Measurements from ENCODE around the gene NEMP2.
A peak's percentile ranks its signal among the peaks of the same experiment; 100 is the strongest.

The NEMP2 gene, protein sequence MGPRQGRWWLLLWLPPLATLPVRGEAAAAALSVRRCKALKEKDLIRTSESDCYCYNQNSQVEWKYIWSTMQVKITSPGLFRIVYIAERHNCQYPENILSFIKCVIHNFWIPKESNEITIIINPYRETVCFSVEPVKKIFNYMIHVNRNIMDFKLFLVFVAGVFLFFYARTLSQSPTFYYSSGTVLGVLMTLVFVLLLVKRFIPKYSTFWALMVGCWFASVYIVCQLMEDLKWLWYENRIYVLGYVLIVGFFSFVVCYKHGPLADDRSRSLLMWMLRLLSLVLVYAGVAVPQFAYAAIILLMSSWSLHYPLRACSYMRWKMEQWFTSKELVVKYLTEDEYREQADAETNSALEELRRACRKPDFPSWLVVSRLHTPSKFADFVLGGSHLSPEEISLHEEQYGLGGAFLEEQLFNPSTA

DNA sequence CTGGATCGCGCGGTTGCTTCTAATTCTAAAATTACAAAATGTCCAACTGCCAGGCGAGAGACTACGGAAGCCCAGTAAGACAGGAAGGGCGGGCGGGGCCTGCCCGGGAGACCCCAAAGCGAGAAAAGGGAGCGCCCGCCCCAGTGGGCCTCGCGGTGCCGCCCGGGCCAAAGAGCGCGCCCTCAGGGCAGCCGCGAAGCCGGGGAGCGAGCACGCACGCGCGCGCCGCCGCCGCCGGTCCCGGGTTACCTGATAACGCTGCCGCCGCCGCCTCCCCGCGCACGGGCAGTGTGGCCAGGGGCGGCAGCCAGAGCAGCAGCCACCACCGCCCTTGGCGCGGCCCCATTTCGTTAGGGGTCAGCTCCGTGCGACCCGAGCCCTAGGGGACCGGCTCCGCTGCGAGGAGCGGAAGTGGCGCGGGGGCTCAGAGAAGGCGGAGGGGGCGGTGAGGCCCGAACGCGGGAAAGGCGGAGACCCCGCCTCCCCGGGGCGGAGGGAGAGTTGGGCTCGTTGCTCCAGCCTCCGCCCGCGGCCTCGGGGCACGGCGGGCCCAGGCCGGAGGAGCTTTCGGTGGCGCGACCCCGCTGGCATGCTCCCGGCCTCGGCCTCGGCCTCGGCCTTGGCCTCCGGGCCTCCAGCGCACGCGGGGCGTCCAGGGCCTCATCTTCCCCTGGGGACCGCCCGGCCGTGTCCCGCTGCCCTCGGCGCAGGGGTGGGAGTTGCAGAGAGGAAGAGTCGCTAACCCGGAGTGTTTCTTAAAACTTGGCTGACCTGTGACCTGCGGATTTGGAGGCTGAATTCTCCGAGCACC, at the start of gene NEMP2:
NEMP2 (minus strand) TSS at position 413 of the 811 bp plus-strand sequence; CDS start at position 346, 67 bp downstream.
- FAIRE-seq: no peak

DNA sequence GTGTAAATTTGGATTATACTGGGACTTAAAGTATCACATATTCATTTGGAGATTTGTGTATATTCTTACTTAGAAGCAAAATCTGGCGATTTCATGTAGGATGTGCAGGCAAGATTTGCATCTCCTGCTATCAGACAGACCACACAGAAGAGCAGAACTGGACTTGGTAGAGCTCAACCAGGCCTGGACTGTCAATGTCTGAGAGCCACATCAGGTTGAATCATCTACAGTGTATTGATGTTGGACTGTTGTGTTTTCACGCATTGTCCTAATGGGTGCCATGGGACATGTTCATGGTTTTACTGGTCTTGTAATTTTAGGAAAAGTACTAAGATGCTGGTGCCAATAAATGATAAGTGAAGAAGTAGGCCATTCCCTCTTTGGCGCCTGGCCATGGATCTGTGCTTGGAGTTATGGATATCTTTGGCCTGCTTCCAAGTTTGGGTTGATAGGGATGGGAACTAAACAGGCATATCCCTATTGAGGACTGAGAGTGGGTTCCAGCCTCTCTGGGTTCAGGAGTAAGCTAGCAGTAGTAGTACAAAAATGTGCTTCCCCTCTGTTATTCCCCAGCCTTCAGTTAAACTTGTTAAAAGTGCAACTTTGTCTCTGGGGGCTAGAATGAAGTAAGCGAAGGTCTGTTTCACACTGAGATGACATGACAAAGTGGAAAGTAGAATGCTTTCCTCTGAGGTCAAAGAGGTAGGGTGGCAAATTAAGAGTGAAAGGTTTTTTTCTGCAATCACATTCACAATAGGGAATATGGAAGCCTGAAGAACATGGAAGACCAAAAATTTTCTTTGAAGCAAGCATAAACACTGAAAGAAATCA, 49.2 kb upstream of the NEMP2 start:
- FAIRE-seq: no peak

DNA sequence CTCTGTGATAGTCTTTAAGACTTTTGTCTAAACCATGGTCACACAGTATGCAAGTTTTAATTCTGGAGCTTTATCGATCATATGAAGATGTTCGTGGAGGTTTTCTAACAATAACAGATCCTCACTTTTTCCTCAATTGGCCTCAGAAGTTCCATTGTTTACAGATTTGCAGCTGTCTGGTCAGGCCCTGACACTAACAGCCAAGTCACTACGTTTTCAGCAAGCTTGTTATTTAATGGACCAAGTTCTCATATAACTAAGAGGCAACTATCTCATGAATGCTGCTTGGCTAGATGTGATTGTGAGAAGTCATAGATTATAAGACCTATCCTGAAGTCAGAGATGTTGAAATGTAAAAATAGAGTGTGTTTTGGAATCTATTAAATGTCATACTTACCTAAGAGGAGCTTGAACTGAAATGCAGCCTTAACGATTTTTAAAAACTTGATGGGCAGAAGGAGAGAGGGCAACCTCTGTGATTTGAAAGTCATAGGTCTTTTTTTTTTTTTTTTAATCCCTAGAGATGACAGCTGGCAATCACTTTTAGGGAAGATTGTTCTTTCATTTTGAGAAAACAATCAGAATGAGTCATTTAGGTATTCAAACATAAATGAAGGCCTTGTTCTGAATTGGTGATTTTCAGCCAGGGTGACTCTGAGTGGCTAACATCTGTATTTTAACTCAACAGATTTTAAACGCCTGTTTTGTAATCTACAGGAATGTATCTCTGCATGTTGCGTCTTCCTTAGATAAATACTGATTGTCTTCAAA, 48.4 kb upstream of the NEMP2 start:
- FAIRE-seq: no peak

DNA sequence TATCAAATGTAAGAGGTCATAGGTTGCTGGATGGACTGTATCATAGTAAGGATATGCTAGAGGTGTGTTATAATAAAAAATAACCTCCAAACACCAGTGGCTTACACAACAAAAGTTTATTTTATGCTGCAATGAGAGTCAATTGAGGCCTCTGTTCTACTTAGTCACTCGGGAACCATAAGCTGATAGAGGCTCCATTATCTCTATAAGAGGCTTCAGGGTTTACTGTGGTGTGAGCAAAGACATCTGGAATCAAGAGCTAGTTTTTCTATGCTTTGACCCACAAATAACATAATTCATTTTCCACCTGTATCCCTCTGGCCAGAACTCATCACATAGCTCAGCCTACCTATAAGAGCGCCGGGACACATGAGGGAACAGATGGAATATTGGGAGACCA, 47.5 kb upstream of the NEMP2 start:
- FAIRE-seq: no peak

DNA sequence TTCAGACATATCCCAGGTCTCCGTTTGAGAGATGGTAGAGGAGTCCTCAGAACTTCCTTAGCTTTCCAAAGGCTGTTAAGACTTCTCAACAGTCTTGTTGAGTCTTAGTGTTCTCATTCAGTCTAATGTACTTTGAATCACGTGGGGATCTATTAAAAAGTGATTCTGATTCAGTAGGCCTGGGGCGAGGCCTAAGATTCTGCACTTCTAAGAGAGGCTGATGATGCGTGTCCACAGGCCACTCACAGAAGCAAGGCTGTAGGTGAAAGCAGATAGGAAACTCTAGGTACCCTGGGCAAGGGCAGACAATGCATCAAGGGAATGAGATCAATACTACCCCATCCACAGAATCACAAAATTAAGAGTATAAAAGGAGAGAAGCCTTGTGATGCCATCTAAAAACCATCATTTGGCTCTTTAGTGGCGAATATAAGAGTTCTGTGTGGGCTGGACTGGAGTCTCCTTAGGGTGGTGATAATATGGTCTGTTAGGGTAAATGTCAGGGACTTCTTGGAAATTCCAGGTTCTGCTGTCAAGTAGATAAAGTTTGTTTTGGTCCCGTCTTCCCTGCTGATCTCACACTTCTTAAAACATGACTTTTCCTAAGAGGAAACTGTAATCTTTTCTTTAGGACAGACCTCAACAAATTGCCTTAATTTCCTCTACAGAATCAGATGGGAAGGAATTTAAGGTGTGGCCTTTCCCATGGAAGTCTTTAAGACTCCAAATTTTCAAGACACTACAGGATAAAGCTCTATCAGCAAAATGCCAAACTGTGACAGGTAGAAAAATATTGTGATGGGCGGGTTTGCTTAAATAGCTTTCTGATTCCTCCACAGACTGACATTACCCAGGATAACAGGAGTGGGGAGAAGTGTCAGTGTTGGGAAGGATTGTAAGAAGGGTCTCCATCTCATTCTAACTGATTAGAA, 45.7 kb upstream of the NEMP2 start:
- no peak for FAIRE-seq

DNA sequence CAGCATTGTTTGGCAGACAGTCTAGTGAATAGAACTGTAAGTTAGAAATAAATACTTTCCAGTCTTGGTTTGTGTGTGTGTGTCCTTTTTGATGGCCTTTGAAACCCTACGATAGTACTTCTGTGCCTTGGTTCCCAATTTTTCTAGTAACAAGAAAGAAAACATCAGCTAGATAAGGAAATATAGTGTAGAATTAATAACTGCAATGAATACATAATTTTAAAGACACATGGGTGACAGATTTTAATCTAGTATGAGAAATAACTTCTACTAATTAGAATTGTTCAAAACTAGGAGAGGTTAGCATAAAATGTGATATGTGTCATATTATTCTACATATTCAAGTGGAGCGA, 44.5 kb upstream of the NEMP2 start:
- no peak for FAIRE-seq

DNA sequence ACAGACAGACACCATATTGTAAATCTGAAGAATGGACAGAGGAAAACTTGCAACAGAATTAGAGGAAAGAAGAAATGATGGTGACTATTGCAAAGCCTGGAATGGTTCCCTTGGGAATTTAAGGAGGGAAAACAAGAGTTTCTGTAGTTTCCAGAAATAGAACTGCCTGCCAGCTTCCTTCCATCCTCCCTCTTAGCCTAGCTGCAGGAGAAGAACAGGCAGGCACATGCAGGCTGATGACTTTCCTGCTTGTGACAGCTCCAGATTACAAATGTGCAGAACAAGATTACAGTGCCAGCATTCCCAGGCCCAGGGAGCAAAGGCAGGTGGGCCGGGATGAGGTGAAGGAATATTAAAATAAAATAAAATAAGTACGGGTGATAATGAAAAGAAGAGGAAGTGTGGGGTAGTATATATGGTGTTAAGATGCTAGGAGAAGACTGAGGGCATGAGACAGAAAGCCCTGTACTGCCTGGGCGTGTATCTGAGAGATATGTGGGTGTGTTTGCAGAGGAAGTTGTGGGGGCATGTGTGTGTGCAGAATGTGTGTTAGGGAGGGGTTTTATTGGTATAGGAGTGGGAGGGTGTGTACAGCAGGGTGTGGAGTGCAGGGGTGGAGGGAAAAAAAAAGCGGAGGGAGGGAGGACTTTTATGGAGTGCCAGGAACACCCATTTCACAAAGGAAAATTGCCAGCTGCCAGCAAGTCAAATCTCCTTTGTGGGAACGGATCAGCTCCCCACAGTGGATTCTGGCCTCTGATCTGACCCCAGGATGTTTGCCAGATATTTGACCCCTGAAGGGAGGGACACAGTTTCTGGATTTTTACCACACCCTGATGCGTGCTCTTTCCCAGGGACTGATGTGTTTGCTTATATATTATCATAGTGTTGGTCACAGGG, 43.9 kb upstream of the NEMP2 start:
- FAIRE-seq: peak; percentile 28

DNA sequence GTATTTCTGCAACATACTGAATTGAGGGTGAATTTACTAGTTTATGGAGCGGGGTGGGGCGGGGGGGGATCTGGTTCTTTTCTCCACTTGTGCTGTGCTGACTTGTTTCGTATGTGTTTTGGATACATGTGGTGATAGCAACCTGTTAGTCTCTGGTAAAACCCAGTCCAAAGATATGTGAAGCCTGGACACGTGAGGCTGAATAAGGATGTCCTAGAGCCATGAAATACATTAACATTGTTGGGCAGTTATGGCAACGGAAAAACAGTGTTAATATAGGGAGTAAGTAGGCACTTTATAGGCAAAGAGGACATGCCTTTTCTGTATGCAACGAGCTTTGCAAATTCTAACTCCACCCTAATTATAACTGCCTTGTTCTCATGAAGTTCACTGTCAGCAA, 42.1 kb upstream of the NEMP2 start:
- no peak for FAIRE-seq

DNA sequence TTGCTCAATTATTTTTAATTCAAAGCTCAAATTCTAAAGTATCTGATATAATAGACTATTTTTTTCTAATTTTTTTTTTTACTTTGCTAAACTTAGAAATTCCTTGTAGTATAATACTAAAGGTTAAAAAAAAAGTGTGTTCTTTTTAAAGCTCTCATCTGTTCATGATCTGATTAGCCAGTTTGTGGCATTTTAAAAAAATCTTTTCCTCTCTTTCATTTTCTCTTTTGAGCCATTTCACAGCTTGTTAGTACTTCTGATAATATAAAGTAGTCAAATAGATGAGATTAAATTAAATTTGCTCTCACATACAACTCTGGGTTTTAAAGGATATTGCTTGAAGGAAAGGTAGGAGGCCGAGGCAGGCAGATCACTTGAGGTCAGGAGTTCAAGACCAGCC, 40.7 kb upstream of the NEMP2 start:
- no peak for FAIRE-seq

DNA sequence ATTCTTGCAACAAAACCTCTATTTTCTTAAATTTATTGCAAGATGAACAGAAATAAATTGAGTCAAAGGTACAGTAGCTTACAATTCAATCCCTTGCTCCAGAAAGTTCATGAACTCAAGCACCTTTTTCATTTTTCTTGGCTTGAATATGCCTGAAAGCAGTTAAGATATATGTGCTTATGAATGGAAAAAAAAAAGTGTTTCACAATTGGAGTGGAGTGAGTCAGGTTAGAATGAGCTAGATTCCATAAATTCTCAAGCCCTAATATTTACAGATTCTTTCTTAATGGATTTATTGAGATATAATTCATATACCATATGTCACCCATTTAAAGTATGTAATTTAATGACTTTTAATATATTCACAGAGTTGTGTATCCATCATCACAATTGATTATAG, 39.6 kb upstream of the NEMP2 start:
- no peak for FAIRE-seq

DNA sequence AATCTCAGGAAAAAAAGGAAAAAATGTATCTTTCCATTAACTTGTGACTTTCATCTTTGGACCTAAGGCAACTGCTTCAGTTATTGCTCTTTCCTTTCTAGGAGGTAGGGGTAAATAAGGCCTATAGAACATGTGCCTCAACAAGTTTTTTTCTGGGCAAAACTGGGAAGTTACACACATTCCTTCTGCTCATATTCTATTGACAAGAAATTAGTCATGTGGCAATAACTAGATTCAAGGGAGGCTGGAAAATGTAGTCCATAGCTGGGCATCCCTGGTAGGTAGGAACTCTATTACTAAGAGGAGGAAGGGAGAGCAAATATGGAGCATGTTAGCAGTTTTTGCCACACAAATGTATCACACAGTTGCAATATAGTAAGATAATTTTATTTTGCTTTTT, 37.7 kb upstream of the NEMP2 start:
- FAIRE-seq: no peak

DNA sequence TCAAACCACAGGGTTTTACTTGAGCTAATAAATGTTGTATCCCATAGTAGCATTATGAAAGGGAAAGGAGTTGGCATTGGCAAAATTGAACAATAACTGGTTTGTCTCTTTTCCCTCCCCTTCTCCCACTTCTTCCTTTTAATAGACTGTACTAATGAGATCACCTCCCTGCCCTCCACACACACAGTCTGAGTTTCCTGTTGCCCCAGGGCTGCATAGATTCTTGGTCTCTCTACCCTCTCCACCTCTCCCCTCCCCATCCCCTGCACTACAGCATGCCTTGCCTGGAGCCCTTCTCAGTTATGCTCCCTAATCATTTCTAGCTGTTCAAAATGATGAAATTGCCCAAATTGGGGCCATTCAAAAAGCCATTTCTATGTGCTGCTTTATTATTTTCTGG, 37.2 kb upstream of the NEMP2 start:
- no peak for FAIRE-seq

DNA sequence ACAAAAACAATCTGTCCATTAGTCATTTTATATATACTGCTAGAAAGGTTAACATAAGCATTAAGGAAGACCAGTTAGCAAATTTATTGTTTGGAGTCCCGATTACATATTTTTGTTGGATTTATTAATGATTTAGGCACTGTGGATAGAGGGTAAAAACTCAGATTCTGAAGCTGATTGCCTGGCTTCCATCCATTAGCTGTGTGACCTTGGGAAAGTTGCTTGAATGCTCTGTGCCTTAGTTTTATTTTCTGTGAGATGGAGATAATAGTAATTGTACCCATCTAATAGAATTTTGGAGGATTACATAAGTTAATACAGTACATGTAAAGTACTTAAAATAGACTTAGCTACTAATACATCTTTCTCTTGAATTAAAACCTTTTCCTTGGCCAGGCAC, 36.3 kb upstream of the NEMP2 start:
- no peak for FAIRE-seq

DNA sequence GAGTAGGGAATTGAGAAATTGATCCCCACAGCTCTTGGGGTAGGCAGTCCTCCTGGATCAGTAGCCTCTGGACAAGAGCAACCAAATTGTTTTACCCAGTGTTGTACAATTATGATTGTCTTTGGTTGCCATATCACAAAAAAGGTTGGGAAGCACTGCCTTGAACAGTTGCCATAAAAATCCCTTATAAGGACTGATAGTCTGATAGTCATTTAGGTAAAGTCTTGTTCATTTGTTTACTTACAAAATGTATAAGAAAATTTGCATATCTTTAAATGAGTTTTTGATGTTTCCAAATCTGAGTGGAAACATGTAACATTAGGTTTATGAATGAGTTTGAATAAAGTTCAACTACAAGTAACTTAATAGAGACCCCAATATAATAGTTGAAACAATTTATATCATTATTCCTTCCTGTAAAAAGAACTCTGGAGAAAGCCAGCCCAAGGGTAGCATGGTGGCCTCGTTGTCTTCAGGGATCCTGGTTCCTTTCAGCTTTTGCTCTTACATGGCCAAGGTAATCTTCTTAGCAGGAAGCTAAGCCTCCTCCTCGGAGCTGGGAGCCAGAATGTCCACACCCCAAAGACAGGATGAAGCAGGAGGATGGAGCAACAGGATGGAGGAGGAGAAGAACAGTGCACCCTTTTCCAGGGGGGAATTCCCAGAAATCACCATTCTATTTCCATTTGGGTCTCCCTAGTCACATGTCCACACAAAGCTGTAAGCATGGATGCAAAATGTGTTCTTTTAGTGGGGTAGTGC, 35.7 kb upstream of the NEMP2 start:
- no peak for FAIRE-seq

DNA sequence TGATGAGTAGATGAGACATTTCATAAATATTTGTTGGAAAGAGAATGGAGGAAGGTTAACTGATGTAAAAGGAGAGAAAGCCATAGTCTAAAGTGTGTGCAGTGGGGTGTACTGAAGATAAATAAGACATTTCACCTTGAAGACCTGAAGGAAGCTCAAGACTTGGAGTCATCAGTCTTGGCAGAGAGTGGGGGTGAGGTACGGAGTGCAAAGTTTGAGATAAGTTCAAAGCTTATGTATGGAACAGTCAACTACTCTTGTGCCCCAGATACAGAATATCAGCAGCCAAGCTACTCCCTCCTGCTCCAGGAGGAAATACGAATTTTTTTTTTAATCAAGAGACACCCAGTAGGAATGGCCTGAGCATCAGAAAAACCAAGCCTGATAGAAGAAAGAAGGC, 30.3 kb upstream of the NEMP2 start:
- FAIRE-seq: no peak

DNA sequence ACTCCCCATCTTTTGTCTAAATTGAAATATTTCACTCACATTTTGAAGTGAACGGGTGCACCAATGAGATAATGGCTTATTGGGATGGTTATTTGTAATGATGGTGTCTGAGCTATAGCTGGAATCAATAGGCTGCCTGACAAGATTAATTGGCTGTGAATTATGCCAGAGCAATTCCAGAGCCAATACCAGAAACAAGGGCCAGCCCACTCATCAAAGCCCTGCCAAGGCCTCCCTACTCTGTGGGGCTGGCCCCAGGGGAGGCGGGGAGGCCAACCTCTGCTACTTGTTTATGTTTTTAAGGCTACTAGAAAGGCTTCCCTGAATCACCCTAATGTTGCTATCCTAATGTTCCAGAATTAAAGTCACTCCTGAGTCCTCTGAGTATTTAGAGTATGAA, 29.1 kb upstream of the NEMP2 start:
- FAIRE-seq: no peak

DNA sequence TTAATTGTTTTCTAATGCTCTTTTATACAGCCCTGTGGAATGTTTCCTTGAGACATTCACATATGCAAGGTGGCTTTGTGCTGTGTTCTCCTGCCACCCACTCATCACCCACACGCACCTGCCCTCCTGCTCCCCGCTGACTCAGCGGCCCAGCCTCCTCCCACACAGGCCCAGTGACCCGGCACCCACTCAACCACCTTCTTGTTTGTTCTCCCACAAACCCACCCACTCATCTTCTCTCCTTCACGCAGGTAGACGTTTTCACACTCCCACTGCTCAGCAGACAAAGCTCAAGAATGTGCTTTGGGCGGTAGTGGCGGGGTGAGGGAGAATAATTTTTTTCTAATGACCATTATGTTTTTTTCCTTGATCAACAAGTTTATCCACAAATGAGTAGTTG, 28.6 kb upstream of the NEMP2 start:
- no peak for FAIRE-seq

DNA sequence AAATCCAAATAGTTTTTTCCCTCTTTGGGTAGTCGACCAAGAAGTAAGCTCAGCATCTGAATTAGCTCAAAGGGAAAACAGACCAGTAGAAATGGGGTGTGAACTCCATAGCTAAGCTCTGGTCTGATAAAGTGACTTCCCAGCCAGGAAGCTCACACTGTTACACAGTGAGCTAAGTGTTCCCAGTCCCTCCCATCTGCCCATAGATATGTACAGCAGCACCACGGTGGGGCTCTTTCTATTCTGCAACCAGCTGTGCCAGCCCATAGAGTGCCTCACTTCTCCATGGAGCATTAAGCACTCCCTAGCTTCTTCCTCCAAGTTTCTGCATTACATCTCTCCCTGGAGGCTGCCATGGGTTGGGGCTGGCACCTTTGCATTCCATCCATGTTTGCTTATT, 27.6 kb upstream of the NEMP2 start:
- FAIRE-seq: no peak

DNA sequence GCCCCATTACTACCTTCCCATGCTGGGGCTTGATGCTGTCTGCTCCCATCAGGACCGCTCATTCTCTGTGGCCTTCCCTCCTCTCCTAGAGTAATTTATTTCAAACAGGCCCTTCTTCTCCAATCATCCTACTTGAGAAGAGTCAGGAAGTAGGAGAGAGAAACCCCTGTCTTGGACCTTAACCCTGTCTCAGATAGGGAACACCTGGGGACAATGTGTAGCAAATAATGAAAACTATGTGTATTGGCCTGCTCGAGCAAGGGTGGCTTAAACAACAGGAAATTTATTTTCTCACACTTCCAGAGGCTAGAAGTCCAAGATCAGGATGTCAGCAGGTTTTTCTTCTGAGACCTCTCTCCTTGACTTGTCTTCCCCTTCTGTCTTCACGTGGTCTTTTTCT, 26.6 kb upstream of the NEMP2 start:
- FAIRE-seq: no peak
